ENCODE results near the gene DHX30.

The DHX30 gene

GRCh38 chr3:47838503-47838902 is 35.6 kb downstream of the DHX30 start:
- no peak for DNase-seq (ENCODE audit: low read depth)
- no peak for TF ChIP-seq CTCF (conservative IDR thresholded peaks at IDR 0.05; ENCODE audit: low read length)
- H3K4me3 ChIP-seq (ENCODE audit: low read length) = no peak overlapping the region

GRCh38 chr3:47841786-47842349 is 38.9 kb downstream of the DHX30 start:
- TF ChIP-seq CTCF (conservative IDR thresholded peaks at IDR 0.05; ENCODE audit: low read length) = no peak
- no peak for DNase-seq (ENCODE audit: low read depth)
- H3K4me3 ChIP-seq (ENCODE audit: low read length) = no peak overlapping the region

- no peak for TF ChIP-seq CTCF (conservative IDR thresholded peaks at IDR 0.05; ENCODE audit: low read length)
- DNase-seq (ENCODE audit: low read depth) = no peak
- H3K4me3 ChIP-seq (ENCODE audit: low read length) = no peak overlapping the region
These were observed 43.4 kb downstream of the DHX30 start for GRCh38 chr3:47846186-47846879.

- no peak for TF ChIP-seq CTCF (conservative IDR thresholded peaks at IDR 0.05; ENCODE audit: low read length)
- no peak for DNase-seq (ENCODE audit: low read depth)
- H3K4me3 ChIP-seq (ENCODE audit: low read length) = no peak overlapping the region
These were observed 43.9 kb downstream of the DHX30 start for GRCh38 chr3:47846880-47847248.

GRCh38 chr3:47847260-47847659 is 44.3 kb downstream of the DHX30 start:
- no peak for DNase-seq (ENCODE audit: low read depth)
- H3K4me3 ChIP-seq (ENCODE audit: low read length) = no peak overlapping the region
- TF ChIP-seq CTCF (conservative IDR thresholded peaks at IDR 0.05; ENCODE audit: low read length) = no peak

GRCh38 chr3:47847801-47848518 is 45.0 kb downstream of the DHX30 start:
- no peak for TF ChIP-seq CTCF (conservative IDR thresholded peaks at IDR 0.05; ENCODE audit: low read length)
- DNase-seq (ENCODE audit: low read depth) = no peak
- no peak overlapping the region for H3K4me3 ChIP-seq (ENCODE audit: low read length)

Data from AG10803 (cell line).